ENCODE results near the gene CTDSPL.
A peak's percentile ranks its signal among the peaks of the same experiment; 100 is the strongest.

The CTDSPL gene

GRCh38 chr3:37853691-37854413 lies 7.8 kb upstream of the CTDSPL start:
- DNase-seq (ENCODE audit: low read depth): no peak

DNA sequence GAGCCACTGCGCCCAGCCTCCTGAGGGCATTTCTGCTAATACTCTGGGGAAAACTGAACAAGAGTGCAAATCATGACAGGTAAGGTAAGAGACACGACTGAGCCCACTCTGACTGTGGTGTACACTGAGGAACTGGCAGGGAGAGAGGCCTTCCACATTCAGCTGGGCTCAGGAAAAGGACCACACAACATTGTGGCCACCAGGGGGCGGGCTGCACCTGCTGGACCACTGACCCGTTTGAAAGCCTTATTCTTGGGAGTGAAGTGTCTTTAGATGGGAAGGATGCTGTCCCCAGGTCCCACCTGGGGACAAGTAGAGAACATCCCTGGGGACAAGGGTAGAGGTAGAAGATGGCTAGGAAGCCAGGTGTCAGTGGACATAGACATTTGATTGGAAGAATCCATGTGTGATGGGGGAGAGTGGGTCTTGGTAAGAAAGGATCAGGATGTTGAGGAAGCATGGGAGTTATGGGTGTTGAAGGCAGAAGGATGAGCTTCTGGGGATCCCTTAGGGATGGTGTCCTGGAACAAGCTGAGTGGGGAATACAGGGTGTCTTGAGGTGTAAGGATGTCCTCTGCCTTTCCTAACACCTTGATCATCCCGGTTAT lies 6.2 kb upstream of the CTDSPL start:
- DNase-seq (ENCODE audit: low read depth): peak; percentile 54

- no peak for DNase-seq (ENCODE audit: low read depth)
These were observed 5.3 kb upstream of the CTDSPL start for GRCh38 chr3:37856381-37856780.

DNA sequence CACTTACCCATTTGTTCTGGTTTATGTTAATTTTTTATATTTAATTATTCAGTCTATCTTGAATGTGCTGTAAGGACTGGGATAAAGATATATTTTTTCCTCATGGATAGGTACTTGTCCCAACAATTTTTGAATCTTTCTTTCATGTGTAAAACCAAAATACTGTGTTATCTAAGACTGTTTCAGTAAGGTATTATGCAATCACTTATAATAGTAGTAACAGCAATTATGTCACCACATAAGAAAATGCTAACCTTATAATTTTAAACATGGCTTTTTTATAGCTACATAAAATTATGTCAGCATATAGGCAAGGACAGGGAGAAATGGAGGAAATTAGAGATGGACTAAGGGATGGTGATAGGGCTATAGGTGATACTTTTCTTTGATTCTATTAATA lies 2.9 kb upstream of the CTDSPL start:
- no peak for DNase-seq (ENCODE audit: low read depth)

DNA sequence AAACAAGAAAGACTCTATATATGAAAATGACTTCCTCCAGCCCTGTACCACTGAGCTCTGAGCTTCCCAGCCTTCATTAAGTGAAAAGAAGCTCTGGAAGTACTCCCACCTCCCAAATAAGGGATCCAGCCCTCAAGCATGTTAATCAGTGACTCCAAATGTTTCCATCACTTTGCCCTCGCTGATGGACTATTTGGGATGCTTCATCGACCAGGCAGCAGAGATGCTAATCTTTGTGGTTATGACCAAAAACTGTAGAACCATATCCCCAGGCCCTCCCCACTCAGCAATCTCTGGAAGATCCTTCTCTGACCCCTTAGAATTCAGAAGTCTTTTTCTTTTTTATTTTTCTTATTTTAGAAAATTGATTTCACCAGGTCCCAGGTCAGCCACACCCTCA lies 2.3 kb upstream of the CTDSPL start:
- no peak for DNase-seq (ENCODE audit: low read depth)

GRCh38 chr3:37859908-37860199 lies 1.8 kb upstream of the CTDSPL start:
- DNase-seq (ENCODE audit: low read depth): no peak

DNA sequence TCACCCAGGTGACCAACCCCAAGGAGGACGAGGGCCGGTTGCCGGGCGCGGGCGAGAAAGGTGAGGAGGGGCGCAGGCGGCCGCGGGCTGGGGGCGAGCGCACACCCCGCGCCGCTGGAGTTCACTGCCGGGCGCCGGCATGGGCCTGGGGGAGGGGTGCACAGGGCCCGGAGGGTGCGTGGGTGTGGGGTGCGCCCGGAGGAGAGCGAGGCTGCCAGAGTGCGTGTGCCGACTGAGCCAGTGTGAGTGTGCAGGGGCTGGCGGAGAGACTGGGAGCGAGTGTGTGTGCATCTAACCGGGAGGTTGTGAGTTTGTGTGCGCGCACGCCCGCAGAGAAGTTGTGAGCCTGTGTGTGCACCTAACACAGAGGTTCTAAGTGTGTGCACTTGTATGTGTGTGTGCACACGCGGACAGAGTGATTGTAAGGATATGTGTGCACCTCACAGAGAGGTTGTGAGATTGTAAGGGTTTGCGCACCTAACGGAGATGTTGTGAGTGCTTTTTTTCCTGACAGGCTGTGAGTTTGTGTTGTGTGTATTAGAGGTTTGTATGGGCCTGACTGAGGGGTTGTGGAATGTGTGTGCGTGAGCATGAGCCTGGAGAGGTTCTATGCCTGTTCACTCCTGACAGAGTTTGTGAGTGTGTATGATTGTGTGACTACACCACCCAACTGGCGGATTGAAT lies 681 bp downstream of the CTDSPL start:
- no peak for DNase-seq (ENCODE audit: low read depth)

- DNase-seq (ENCODE audit: low read depth): no peak
These were observed 1.5 kb downstream of the CTDSPL start for GRCh38 chr3:37862903-37863815.

GRCh38 chr3:37863949-37864822 lies 2.5 kb downstream of the CTDSPL start:
- DNase-seq (ENCODE audit: low read depth): no peak

DNA sequence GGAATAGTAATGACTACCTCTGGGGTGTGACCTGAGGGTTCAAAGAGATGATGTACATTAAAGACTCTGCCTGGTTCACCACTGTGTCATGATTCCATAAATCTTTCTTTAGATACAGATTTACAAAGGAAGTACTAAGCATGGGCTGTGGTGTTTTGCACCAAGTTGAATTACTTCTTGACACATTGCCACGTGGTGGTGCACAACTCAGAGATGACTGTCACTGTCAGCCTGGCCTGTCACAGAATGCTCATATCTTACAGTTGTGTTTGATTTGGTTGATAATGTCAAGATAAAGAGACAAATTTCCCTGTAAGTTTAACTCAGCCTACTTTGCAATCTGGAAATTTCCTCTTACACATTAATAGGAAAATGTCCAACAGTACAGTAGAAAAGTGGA lies 3.2 kb downstream of the CTDSPL start:
- DNase-seq (ENCODE audit: low read depth): no peak

- DNase-seq (ENCODE audit: low read depth): no peak
These were observed 5.5 kb downstream of the CTDSPL start for GRCh38 chr3:37867144-37867543.

DNA sequence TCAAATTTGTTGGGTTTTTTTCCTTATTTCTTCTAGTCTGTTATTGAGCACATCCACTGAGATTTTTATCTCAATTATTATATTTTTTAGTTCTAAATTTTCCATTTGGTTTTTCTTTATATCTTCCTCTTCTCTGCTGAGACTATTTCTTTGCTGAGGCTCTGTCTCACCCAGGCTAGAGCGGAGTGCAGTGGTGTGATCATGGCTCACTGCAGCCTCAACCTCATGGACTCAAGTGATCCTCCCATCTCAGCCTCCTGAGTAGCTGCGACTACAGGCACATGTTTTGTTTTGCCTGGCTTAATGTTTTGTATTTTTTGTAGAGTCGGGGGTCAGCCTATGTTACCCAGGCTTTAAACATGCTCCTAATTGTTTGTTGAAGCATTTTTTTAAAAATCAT lies 10.2 kb downstream of the CTDSPL start:
- DNase-seq (ENCODE audit: low read depth): no peak

- DNase-seq (ENCODE audit: low read depth): no peak
These were observed 10.9 kb downstream of the CTDSPL start for GRCh38 chr3:37872413-37873160.

GRCh38 chr3:37876279-37876678 lies 14.6 kb downstream of the CTDSPL start:
- DNase-seq (ENCODE audit: low read depth): no peak

DNA sequence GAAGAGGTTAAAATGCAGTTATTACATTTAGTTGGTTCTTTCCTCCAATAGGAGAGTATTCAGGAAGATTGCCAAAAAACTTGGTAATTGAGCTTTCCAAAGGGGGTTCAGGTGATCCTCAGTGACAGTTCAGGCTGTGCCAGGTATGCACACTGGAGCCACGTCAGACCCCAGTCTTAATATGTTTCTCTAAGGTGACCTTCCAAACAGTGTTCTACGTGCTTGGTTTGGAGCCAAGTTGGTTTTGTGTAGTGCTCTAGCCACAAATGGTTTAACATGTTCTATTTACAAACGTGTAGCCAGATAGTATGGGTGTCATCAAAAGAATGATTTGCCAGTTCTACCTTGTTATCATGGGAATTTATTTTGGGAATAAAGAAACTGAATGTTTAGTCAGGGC lies 21.0 kb downstream of the CTDSPL start:
- no peak for DNase-seq (ENCODE audit: low read depth)

DNA sequence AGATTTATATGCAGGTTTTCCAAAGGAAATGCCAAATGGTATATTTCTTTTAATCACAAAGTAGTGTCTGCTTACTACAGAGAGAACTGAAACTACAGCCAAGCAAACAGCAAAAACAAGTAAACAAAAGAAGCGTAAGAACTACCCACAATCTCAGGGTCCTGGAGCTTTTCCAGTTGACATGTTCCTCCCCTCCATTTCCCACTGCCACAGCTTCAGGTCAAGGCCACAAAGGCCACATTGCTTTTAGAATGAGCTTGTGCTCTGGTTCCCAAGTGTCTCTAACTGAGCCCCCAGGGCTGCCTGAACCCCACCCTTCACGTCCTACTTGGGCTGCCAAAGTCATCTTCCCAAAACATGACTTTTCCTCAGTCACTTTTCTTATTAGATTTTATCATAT lies 24.1 kb downstream of the CTDSPL start:
- no peak for DNase-seq (ENCODE audit: low read depth)

- DNase-seq (ENCODE audit: low read depth): no peak
These were observed 24.7 kb downstream of the CTDSPL start for GRCh38 chr3:37886395-37886794.

DNA sequence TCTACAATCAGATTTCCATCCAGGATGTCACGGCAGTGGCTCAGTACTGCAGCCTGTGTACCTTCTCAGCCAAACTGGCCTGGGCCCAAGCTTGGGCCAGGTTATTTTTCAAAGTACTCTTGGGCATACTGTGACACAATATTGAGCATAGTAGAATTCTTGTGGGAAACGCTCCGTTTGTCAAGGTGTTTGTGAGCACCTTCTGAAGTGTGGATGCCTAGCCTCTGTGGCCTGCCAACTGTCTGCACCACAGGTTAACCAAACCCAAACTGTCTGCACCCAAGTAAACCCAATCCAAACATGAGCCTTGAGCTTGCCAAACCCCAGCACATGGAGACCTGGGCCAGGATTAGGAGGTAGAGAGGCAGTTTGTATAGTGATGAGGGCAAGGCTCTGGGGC lies 25.4 kb downstream of the CTDSPL start:
- no peak for DNase-seq (ENCODE audit: low read depth)

DNA sequence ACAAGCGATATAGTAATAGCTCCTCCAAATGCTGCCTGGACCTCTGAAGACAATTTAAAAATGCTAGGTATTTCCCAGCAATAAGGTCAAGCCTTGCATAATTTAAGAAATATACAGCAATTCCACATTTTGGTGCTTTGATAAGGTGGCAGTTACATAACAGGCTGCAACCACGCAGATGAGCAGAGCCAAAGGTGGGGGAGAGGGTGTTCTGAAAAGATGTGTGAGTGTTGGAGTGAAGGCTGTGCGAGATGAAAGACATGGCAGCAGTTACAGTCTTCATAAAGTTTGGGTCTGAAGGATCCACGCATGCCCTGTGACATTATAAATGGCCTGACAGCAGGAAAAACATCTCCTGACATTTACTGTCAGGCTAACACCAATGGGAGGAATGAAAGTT lies 26.1 kb downstream of the CTDSPL start:
- DNase-seq (ENCODE audit: low read depth): no peak

DNA sequence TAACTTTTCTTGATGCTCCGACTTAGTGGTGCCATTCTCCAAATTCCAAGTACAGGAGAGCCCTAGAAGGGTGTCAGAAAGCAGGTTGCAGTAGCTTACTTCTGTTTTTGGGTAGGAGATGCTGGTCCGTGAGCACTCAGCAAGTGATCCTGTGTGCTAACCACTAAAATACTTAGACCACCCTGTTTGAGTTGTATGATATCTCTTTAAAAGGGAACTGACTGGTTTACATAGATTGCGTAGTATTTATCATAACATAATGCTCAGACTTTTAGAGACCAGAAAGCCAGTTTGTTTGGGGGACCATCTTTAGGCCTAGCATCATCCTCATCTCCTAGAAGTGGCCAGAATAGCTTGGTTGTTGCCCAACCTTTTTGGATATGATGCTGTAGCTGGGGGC lies 26.7 kb downstream of the CTDSPL start:
- DNase-seq (ENCODE audit: low read depth): no peak

DNA sequence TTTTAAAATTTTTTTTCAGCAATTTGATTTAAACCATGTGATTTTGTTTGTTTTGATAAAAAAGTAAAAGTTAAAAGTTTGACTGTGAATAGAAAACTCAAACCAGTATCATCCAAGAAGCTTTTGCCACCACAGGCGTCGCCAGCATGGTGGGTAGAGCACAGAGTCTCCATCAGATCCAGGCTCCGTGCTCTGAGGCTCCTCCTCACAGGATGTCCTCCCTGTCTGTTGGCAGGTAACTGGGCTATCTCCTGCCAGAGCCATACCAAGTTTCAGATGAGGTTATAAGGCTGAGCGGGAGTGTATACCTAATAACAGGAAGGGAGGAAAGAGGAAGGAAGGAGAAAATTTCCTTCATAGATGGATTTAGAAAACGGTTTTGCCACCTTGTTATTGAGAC lies 28.8 kb downstream of the CTDSPL start:
- no peak for DNase-seq (ENCODE audit: low read depth)
